Measurements from ENCODE around the gene APOBEC3H. TPM values are rescaled to one million over a fixed set of nuclear protein-coding genes. Genes with fewer than 3 reads are reported as not detected.
A peak's percentile ranks its signal among the peaks of the same experiment; 100 is the strongest.

APOBEC3H gene
- total and polyA plus RNA-seq, 2 experiments from 2014 or later, result not detected

DNA sequence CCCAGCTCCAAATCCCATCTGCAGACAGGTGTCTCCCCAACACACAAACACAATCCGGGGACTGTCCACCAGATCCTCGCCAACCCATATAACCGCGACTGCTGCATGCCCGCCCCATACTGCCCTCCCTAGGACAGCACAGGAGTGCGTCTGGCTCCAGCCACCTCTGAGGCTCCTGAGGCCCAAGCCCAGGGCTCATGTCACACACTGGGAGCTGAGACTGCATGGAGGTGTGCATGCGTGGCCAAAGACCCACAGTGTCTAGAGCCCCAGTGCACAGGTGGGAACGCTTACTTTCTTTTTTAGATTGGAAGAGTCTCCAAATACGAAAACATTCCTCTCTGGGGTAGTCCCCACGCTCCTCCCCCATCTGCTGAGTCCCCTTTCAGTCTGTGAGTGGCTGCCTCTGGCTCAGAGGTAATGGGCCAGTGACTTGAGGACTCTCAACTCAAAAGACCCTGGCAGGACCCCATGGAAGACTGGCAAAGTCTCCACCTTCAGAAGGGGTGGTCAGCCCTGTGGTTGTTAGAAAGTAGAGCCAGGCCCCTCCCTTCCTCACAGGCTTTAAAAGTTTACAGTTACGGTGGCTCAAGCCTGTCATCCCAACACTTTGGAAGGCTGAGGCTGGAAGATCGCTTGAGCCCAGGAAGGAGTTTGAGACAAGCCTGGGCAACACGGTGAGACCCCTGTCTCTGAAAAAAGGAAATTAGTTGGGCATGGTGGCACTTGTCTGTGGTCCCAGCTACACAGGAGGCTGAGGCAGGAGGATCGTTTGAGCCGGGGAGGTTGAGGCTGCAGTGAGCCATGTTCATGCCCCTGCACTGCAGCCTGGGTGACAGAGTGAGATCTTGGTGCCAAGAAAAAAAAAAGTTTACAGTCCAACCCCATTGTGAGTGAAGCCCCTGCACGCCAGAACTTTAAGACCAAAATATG, 53.1 kb downstream of the APOBEC3H start:
- peaks cover 20% of the 10 kb centered on the region for H3F3A ChIP-seq (replicated peaks; ENCODE audit: low read depth)
- H3K27ac ChIP-seq (ENCODE audit: low read depth), result no peak overlapping the region; the same call in 1 of the 2 replicates
- TF ChIP-seq EZH2 (IDR thresholded peaks at IDR 0.05; ENCODE audit: low read depth, unreplicated experiment) (no peak), CTCF (conservative IDR thresholded peaks at IDR 0.05; ENCODE audit: low read depth in 2 of 2) (peak; percentile 16 to 46; a peak in 3 of 4 replicates)
- no peak overlapping the region for H2AFZ ChIP-seq
- H3K27me3 Mint-ChIP-seq (ENCODE audit: insufficient read depth, low read depth, poor library complexity), result peaks cover 33% of the 10 kb centered on the region
- H3K4me1 ChIP-seq (ENCODE audit: insufficient read depth), result peaks cover 30% of the 10 kb centered on the region
- no peak overlapping the region for H3K27ac Mint-ChIP-seq
- no peaks in the 10 kb centered on the region for H3K9me2 ChIP-seq (ENCODE audit: insufficient read depth)
- H3K79me2 ChIP-seq (replicated peaks; ENCODE audit: insufficient read depth), result no peaks in the 10 kb centered on the region
- DNase-seq (ENCODE audit: low spot score) (peak; percentile 50), ATAC-seq (peak; percentile 6; the same call in 2 of the 3 replicates)
- H3K9me3 Mint-ChIP-seq, result no peaks in the 10 kb centered on the region
- peaks cover 26% of the 10 kb centered on the region for H3K4me1 Mint-ChIP-seq
- H3K4me3 Mint-ChIP-seq, result no peak overlapping the region
- H3K4me2 ChIP-seq, result peak overlapping the region; percentile 60; the same call in 1 of the 2 replicates
- no peaks in the 10 kb centered on the region for H3K36me3 Mint-ChIP-seq (ENCODE audit: low read depth)
- no peaks in the 10 kb centered on the region for H4K20me1 ChIP-seq (replicated peaks; ENCODE audit: insufficient read depth)
- no peaks in the 10 kb centered on the region for H3K36me3 ChIP-seq (ENCODE audit: insufficient read depth)
- no peak overlapping the region for H3K4me3 ChIP-seq
- H3K27me3 ChIP-seq (ENCODE audit: insufficient read depth), result peaks cover 23% of the 10 kb centered on the region

DNA sequence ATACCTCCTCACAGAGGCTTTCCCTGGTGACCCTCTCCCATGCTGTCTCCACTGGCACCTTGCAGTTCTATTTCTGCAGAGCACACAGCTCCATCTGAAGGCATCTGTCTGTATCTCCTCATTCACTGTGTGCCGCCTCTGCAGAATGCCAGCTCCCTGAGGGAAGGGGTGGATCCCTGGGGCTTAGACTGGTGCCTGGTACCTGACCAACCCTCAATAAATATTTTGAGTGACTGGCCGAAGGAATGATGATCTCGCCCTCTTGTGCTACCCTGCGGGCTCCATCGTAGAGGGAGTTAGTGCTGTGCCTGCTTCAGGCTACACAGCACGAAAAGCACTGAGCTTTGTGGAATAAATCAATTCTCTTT, 53.8 kb downstream of the APOBEC3H start:
- no peak overlapping the region for H3K4me2 ChIP-seq
- no peaks in the 10 kb centered on the region for H4K20me1 ChIP-seq (replicated peaks; ENCODE audit: insufficient read depth)
- Mint-ChIP-seq H3K36me3 (ENCODE audit: low read depth) (no peaks in the 10 kb centered on the region), H3K4me1 (peaks cover 26% of the 10 kb centered on the region), H3K27me3 (ENCODE audit: insufficient read depth, low read depth, poor library complexity) (peaks cover 33% of the 10 kb centered on the region), H3K9me3 (no peaks in the 10 kb centered on the region), H3K4me3 (peak overlapping the region; percentile 51; the same call in 2 of the 3 replicates), H3K27ac (no peak overlapping the region)
- no peak overlapping the region for H3K4me3 ChIP-seq
- peaks cover 20% of the 10 kb centered on the region for H3F3A ChIP-seq (replicated peaks; ENCODE audit: low read depth)
- ATAC-seq (no peak), DNase-seq (ENCODE audit: low spot score) (no peak)
- peaks cover 25% of the 10 kb centered on the region for H3K27me3 ChIP-seq (ENCODE audit: insufficient read depth)
- no peaks in the 10 kb centered on the region for H3K36me3 ChIP-seq (ENCODE audit: insufficient read depth)
- no peak for TF ChIP-seq ZNF462 (CRISPR knock-in tag; IDR thresholded peaks at IDR 0.05)
- TF ChIP-seq EZH2phosphoT487 (IDR thresholded peaks at IDR 0.05; ENCODE audit: unreplicated experiment), result no peak
- no peak for TF ChIP-seq STAT1 (IDR thresholded peaks at IDR 0.05; ENCODE audit: unreplicated experiment)
- no peak for TF ChIP-seq ZNF331 (CRISPR knock-in tag; IDR thresholded peaks at IDR 0.05; ENCODE audit: low read depth)
- TF ChIP-seq, protein P1, sequence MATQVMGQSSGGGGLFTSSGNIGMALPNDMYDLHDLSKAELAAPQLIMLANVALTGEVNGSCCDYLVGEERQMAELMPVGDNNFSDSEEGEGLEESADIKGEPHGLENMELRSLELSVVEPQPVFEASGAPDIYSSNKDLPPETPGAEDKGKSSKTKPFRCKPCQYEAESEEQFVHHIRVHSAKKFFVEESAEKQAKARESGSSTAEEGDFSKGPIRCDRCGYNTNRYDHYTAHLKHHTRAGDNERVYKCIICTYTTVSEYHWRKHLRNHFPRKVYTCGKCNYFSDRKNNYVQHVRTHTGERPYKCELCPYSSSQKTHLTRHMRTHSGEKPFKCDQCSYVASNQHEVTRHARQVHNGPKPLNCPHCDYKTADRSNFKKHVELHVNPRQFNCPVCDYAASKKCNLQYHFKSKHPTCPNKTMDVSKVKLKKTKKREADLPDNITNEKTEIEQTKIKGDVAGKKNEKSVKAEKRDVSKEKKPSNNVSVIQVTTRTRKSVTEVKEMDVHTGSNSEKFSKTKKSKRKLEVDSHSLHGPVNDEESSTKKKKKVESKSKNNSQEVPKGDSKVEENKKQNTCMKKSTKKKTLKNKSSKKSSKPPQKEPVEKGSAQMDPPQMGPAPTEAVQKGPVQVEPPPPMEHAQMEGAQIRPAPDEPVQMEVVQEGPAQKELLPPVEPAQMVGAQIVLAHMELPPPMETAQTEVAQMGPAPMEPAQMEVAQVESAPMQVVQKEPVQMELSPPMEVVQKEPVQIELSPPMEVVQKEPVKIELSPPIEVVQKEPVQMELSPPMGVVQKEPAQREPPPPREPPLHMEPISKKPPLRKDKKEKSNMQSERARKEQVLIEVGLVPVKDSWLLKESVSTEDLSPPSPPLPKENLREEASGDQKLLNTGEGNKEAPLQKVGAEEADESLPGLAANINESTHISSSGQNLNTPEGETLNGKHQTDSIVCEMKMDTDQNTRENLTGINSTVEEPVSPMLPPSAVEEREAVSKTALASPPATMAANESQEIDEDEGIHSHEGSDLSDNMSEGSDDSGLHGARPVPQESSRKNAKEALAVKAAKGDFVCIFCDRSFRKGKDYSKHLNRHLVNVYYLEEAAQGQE (IDR thresholded peaks at IDR 0.05; ENCODE audit: unreplicated experiment), result no peak
- no peak overlapping the region for H2AFZ ChIP-seq
- H3K27ac ChIP-seq (ENCODE audit: low read depth), result no peak overlapping the region
- H3K79me2 ChIP-seq (replicated peaks; ENCODE audit: insufficient read depth), result no peaks in the 10 kb centered on the region
- H3K9me2 ChIP-seq (ENCODE audit: insufficient read depth), result no peaks in the 10 kb centered on the region
- H3K4me1 ChIP-seq (ENCODE audit: insufficient read depth), result peaks cover 30% of the 10 kb centered on the region
